ENCODE results near the gene CFAP157. TPM values are rescaled to one million over a fixed set of nuclear protein-coding genes. Genes with fewer than 3 reads are reported as not detected.

The CFAP157 gene
- total RNA-seq, 2 experiments from 2014 or later = not detected

DNA sequence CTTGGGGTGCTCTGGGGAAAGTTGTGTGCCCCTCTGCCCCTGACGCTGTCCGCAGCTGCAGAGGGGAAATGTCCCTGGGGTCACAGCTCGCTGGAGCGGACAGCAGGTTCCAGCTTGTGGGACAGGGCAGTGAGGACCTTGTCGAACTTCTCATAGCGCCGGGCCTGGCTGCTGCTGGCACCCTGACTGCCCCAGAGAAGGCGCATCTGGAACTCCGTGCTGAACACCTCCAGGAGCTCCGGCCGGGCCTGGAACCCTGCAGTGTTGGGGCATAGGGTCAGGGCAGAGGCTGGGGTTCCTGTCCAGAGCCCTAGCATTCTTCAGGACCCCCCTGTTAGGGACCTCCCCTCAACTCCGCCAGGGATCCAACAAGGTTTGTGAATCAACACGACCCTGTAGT lies 31.9 kb downstream of the CFAP157 start:
- Mint-ChIP-seq H3K4me1 (peaks cover 17% of the 10 kb centered on the region), H3K4me3 (no peak overlapping the region), H3K9me3 (ENCODE audit: low read depth) (no peaks in the 10 kb centered on the region), H3K27ac (no peak overlapping the region), H3K27me3 (no peaks in the 10 kb centered on the region), H3K36me3 (peaks cover 23% of the 10 kb centered on the region)
- CTCF ChIA-PET = no interaction called here
- DNase-seq = no peak
- no peak for ATAC-seq

DNA sequence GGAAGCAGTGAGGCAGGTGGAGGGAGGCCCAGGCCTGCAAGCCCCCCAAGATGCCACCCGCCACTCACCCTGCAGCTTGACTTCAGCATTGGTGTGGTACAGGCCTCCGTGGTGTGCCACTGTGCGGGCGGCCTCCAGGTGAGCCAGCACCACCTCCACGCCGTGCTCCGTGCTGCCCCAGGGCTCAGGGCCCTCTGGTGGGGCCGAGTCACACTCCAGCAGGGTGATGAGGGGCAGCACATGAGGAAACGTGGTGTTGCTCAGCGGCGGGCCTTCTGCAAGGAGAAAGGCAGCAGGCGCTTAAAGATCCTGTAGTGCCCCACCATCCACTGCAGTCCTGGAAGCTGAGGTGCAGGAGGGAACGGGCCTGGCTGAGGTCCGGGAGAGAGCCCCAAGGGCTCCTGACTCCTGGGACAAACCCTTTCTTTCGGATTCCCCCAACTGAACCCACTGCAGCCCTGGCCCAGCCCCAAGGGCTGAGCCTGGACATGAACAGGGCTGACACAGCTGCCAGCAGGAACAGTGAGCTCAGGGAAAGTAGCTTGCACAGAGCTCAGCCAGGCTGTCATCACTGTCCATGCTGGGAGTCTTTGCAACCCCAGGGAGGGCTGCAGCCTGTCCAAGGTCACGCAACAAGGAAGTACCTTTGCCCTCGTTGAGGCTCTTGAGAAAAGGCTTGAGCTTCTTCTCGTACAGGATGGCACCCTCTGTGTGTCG lies 33.0 kb downstream of the CFAP157 start:
- Mint-ChIP-seq H3K27ac (no peak overlapping the region), H3K9me3 (ENCODE audit: low read depth) (no peaks in the 10 kb centered on the region), H3K27me3 (no peaks in the 10 kb centered on the region), H3K36me3 (peaks cover 25% of the 10 kb centered on the region), H3K4me3 (no peak overlapping the region), H3K4me1 (peaks cover 8% of the 10 kb centered on the region)
- CTCF ChIA-PET = interaction anchor here (2.3 kb wide), 1 partner anchor 130 kb away, joined by 7 read pairs; no protein-coding TSS in a partner anchor
- DNase-seq = no peak
- ATAC-seq = no peak

DNA sequence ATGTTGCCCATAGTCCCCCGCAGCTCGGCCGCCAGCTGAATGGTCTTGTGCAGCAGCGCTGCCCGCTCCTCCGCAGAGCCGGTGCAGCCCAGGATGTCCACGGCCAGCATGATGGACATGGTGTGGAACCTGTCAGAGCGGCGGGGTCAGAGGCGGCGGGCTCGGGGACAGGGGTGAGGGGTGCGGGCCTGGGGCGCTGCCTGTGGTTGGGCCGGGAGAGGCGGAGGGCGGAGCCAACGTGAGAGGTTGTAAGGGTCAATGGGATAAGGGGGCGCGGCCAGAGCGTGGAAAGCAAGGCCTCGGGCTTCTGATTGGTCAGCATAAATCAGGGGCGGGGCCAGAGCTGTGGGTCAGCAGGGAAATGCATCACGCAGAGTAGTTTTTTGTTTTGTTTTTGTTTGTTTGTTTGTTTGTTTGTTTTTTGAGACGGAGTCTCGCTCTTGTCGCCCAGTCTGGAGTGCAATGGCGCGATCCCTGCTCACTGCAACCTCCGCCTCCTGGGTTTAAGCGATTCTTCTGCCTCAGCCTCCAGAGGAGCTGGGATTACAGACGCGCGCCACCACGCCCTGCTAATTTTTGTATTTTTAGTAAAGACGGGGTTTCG lies 35.1 kb downstream of the CFAP157 start:
- DNase-seq (no peak), ATAC-seq (no peak)
- Mint-ChIP-seq H3K36me3 (peaks cover 38% of the 10 kb centered on the region), H3K27me3 (no peaks in the 10 kb centered on the region), H3K4me3 (no peak overlapping the region), H3K4me1 (peaks cover under 1% of the 10 kb centered on the region), H3K27ac (no peak overlapping the region), H3K9me3 (ENCODE audit: low read depth) (no peaks in the 10 kb centered on the region)
- CTCF ChIA-PET = interaction anchor here (1.2 to 3.2 kb wide), 4 partner anchors 31 to 180 kb away, joined by 4 to 13 read pairs (median 6); no protein-coding TSS in a partner anchor

DNA sequence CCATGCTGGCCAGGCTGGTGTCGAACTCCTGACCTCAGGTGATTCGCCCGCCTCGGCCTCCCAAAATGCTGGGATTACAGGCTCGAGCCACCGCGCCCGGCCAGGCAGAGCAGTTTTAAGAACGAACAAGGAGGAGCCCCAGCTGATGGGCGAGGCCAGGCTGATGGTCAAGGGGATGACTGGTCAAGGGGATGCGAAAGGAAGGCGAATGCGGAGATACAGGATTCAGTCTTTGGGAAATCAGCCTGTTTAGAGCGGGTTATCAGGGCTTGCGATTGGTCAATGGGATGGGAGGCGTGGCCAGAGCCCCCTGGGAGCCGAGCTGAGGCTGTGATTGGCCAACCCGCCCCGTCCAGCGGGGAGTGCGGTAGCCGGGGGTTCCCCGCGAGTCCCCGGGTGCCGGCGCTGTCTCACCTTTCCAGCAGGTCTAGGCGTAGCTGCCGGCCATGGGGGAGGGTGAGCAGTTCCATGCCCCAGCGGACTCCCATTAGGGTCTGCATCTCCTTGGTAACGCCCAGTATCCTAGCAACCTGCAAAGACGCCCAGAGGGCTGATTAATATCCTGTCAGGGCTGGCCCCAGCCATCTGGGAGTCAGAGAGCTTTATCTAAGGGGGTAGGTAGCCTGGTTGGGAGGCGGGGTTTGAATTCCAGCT lies 35.8 kb downstream of the CFAP157 start:
- CTCF ChIA-PET = interaction anchor here (1.2 to 3.4 kb wide), 5 partner anchors 22 to 127 kb away, joined by 3 to 14 read pairs (median 5); no protein-coding TSS in a partner anchor
- Mint-ChIP-seq H3K9me3 (ENCODE audit: low read depth) (no peaks in the 10 kb centered on the region), H3K4me3 (no peak overlapping the region), H3K27ac (no peak overlapping the region), H3K4me1 (peaks cover 4% of the 10 kb centered on the region), H3K27me3 (no peaks in the 10 kb centered on the region), H3K36me3 (peaks cover 39% of the 10 kb centered on the region)
- DNase-seq = no peak
- ATAC-seq = no peak

DNA sequence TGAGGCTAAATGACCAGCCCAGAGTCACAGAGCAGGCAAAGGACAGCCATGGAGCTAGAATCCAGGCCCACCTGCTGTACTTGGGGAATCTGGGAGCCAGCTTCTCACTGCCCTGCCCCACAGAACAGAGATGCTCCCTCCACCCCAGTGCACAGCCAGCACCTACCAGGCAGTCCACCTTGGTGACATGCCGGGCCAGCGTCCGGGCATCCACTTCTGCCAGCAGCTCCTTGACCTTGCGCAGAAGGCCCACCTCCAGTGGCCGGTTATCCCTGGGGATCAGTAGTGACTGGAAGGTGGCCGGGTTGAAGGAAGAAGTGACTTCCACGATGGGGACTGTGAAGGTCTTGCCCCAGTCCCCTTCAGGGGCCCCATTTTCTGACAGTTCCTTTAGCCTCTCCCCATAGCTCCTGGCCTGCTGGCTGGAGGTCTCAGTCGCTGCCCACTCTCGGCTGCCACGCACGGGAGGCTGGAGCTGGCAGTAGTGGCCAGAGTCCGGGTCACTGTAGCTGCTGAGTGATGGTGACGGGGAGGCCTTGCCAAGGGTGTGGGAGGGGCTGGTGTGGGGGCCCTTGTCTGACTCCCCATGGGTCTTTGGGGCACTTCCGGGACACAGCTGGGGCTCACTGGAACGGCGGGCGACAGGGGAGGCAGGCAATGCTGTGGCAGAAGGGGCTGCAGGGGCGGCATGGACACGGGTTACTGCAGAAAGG lies 37.8 kb downstream of the CFAP157 start:
- no peaks in the 10 kb centered on the region for H3K9me3 Mint-ChIP-seq (ENCODE audit: low read depth)
- DNase-seq (no peak), ATAC-seq (no peak)
- H3K4me3 Mint-ChIP-seq = no peak overlapping the region
- H3K4me1 Mint-ChIP-seq = peaks cover 4% of the 10 kb centered on the region
- no peak overlapping the region for H3K27ac Mint-ChIP-seq
- peaks cover 48% of the 10 kb centered on the region for H3K36me3 Mint-ChIP-seq
- CTCF ChIA-PET = interaction anchor here (0.9 to 3.4 kb wide), 8 partner anchors 9 to 177 kb away, joined by 3 to 21 read pairs (median 6); partner anchors contain the start of genes STXBP1 and TOR2A
- H3K27me3 Mint-ChIP-seq = no peaks in the 10 kb centered on the region

DNA sequence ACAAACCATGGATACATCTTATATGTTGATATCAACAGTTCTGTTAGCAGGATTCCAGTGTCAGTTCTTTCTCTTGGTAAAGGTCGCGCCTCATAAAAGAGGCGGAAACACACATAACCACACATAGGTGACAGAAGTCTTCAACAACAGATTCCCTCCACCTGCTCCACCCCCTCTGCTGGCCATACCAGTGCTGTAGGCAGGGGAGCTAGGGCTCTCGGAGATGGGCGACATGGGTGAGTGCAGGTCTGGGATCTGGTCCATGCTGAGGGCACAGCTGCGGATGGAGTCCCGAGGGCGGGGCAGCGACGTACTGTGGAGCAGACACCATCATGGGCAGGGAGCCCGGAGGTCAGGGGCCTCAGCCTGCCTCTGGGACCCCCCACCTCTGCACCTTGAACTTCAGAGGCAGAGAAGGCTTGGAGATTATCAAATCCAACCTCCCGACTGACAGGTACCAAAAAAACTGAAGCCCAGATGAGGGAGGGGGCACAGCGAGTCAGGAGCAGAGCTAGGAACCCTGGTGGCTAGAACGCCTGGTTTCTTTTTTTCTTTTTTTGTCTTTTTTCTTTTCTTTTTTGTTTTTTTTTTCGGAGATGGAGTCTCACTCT lies 40.3 kb downstream of the CFAP157 start:
- no peaks in the 10 kb centered on the region for H3K27me3 Mint-ChIP-seq
- H3K9me3 Mint-ChIP-seq (ENCODE audit: low read depth) = no peaks in the 10 kb centered on the region
- H3K36me3 Mint-ChIP-seq = peaks cover 54% of the 10 kb centered on the region
- ATAC-seq (no peak), DNase-seq (no peak)
- peaks cover 4% of the 10 kb centered on the region for H3K4me1 Mint-ChIP-seq
- H3K27ac Mint-ChIP-seq = no peak overlapping the region
- no peak overlapping the region for H3K4me3 Mint-ChIP-seq
- CTCF ChIA-PET = interaction anchor here (1.2 to 1.4 kb wide), 4 partner anchors 12 to 123 kb away, joined by 3 to 6 read pairs (median 3); partner anchors contain the start of gene TOR2A

DNA sequence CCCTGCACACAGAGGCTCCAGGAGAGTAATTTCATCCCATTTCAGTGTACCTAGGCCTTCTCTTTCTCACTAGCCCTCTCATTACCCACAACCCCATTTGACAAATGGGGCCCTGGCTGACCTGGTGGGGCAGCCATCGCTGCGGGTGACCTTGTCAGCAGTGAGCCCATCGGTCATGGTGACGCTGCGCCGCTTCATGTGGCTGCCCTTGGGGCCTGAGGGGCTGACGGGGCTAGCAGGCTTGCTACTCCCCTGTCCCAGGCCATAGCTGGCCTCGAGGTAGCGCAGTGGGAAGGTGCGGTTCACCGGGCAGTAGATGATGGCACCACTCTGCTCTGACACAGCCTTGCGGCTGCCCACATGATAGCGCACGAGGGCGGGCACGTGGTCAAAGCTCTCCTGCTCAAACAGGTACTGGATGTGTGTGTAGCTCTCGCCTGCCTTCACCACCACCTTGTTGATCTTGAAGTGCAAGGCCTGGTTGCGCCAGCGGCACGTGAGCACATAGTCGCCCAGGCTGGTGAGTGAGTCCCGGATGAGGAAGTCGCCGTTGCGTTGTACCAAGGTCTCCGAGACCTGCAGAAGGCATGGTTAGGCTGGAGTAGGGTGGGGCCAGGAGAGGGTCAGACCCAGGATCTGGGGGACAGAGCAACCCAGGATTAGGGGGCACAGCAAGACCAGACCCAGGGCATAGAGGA lies 42.5 kb downstream of the CFAP157 start:
- H3K27ac Mint-ChIP-seq = no peak overlapping the region
- H3K4me1 Mint-ChIP-seq = peaks cover 4% of the 10 kb centered on the region
- H3K9me3 Mint-ChIP-seq (ENCODE audit: low read depth) = no peaks in the 10 kb centered on the region
- no peaks in the 10 kb centered on the region for H3K27me3 Mint-ChIP-seq
- ATAC-seq = no peak
- CTCF ChIA-PET = no interaction called here
- peaks cover 49% of the 10 kb centered on the region for H3K36me3 Mint-ChIP-seq
- H3K4me3 Mint-ChIP-seq = no peak overlapping the region
- no peak for DNase-seq

DNA sequence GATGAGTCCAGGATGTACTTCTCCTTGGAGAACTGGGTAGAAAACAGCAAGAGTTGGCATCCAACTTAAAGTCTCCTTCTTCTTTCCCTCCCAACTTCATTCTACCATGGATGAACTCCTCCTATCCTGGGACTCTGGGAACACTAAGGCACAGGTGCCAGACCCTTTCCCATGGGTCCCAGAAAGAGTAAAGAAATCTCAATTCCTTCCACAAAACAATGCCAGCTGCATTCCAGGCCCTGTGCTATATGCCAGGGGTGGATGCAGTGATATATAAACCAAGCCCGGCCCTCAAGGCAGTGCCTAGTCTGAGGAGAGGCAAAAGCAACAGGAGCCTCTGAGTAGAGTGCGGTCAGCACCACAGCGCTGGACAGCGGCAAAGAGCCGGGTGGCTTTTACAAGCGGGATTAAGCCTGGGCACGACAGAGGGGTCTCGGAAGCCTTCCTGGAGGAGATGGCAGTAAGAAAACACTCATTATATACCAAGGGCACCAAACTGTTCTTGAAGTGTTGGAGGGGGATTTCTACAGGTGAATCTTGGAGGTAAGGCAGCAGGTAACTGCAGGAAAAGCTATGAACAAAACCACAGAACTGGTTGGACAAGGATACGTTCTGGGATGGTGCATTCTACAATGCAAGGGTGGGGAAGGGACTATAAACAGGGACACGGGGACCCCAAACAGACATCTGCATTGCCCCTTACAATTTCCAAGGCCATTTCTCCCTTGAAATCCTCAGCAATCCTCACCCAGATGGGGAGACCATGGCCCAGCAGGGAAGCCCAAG lies 44.7 kb downstream of the CFAP157 start:
- Mint-ChIP-seq H3K27ac (no peak overlapping the region), H3K4me1 (peaks cover 4% of the 10 kb centered on the region), H3K36me3 (peaks cover 39% of the 10 kb centered on the region), H3K4me3 (no peak overlapping the region), H3K9me3 (ENCODE audit: low read depth) (no peaks in the 10 kb centered on the region), H3K27me3 (no peaks in the 10 kb centered on the region)
- DNase-seq = no peak
- CTCF ChIA-PET = interaction anchor here (1.7 kb wide), 1 partner anchor 17 kb away, joined by 7 read pairs; the partner anchor contains the start of gene TOR2A
- ATAC-seq = no peak

DNA sequence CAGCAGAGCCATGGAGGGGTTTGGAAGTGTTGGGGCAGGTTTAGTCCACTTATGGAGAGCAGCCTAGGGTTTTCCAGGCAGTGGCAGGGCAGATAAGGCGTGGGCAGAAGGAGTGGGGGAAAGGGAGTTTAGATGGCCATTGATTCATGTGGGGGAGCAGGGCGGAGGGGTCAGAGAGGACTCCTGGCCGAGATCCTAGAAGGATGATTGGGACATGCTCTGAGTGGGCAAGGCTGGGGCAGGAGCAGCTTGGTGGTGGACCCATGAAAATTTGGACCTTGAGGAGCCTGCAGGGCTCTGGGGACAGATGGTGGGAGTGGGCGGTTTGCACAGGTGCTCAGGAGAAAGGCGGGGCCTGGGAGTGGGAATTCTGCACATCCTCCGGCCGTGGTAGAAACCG lies 46.4 kb downstream of the CFAP157 start:
- no peaks in the 10 kb centered on the region for H3K27me3 Mint-ChIP-seq
- no peak overlapping the region for H3K27ac Mint-ChIP-seq
- no peaks in the 10 kb centered on the region for H3K4me1 Mint-ChIP-seq
- no peak for DNase-seq
- CTCF ChIA-PET = interaction anchor here (0.7 to 1.0 kb wide), 2 partner anchors 9 to 14 kb away, joined by 3 to 4 read pairs; no protein-coding TSS in a partner anchor
- H3K9me3 Mint-ChIP-seq (ENCODE audit: low read depth) = no peaks in the 10 kb centered on the region
- peaks cover 32% of the 10 kb centered on the region for H3K36me3 Mint-ChIP-seq
- ATAC-seq = no peak
- H3K4me3 Mint-ChIP-seq = no peak overlapping the region

DNA sequence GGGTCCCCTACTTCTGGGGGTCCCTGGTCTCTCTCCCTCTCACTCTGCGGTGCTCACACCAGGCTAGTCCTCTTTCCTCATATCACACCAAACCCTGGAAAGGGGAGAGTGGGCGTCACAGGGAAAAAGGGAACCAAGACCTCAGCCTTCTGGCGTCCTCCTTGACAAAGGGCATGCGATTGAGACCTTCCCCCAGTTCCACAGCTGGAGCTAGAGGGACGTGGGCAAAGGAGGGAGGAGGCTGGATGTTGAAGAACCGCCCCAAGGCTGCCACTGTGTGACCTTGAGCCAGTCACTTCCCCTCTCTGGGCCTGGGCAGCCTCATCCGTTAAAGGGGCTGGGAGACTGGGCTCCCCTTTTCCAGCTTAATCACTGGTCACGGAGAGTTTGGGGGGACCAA lies 46.8 kb downstream of the CFAP157 start:
- no peak for ATAC-seq

DNA sequence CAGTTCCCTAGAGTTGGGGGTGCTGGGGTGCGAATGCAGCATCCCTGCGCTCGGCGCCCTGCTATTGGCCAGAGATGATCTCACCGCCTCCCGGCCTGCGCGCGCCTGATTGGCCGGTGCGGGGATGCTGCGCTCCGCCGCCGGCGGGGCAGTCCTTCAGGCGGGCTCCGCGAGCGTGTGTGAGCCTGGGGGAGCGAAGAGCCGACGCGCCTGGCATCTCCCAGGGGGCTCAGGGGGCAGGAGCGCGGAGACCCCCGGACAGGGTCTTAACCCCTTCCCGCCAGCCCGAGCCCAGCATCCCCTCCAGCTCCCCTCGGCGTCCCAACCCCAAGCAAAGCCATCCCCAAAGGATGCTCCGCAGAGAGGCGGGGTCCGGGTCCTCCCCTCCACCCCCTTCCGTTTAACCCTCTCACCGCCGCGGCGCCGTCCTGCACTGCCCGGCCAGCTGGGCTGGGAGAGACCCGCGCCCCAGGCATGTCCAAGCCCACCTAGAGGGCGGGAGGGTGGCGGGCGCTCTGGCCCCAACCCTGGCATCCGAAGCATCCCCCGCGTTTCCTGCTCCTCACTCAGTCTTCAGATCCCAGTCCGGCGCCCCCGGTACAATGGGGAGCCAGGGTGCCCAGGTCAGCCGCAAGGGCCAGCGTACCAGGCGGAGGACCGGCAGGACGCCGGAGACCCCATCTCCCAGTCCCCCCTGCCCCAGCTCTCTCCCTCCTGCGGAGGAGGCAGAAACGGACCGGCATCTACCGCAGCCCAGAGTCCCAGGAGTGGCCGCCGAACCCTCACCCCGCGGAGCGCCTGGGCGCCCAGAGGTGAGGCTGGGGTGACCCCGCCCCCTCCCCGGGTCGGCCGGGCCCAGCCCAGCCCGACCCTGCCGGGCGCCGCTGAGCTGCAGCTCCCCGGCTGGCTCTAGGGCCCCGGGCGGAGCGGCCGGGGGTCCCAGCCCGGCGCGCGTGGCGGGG lies 47.6 kb downstream of the CFAP157 start:
- peaks cover 30% of the 10 kb centered on the region for H3K36me3 Mint-ChIP-seq
- no peaks in the 10 kb centered on the region for H3K27me3 Mint-ChIP-seq
- no peak for ATAC-seq
- no peaks in the 10 kb centered on the region for H3K4me1 Mint-ChIP-seq
- CTCF ChIA-PET = interaction anchor here (1.0 kb wide), 1 partner anchor 13 kb away, joined by 3 read pairs; no protein-coding TSS in a partner anchor
- no peak for DNase-seq
- no peak overlapping the region for H3K27ac Mint-ChIP-seq
- H3K4me3 Mint-ChIP-seq = no peak overlapping the region
- no peaks in the 10 kb centered on the region for H3K9me3 Mint-ChIP-seq (ENCODE audit: low read depth)

More for the DNA sequence above, 46.8 kb downstream of the CFAP157 start:
- Mint-ChIP-seq H3K4me3 (no peak overlapping the region), H3K36me3 (peaks cover 31% of the 10 kb centered on the region), H3K4me1 (no peaks in the 10 kb centered on the region), H3K27me3 (no peaks in the 10 kb centered on the region), H3K27ac (no peak overlapping the region), H3K9me3 (ENCODE audit: low read depth) (no peaks in the 10 kb centered on the region)
- DNase-seq = no peak
- CTCF ChIA-PET = interaction anchor here (0.7 to 1.0 kb wide), 2 partner anchors 9 to 13 kb away, joined by 3 to 4 read pairs; no protein-coding TSS in a partner anchor
